ENCODE data around the gene SPRR2A.

GRCh38 chr1:153099461-153100045 lies 42.2 kb upstream of the SPRR2A start:
- TF ChIP-seq CTCF (IDR thresholded peaks at IDR 0.05) (no peak), EP300 (IDR thresholded peaks at IDR 0.05) (no peak), POLR2A (IDR thresholded peaks at IDR 0.05) (no peak)

All from stomach (tissue), 4 donors.